ENCODE measurements around the gene CSPG4.

CSPG4 gene

DNA sequence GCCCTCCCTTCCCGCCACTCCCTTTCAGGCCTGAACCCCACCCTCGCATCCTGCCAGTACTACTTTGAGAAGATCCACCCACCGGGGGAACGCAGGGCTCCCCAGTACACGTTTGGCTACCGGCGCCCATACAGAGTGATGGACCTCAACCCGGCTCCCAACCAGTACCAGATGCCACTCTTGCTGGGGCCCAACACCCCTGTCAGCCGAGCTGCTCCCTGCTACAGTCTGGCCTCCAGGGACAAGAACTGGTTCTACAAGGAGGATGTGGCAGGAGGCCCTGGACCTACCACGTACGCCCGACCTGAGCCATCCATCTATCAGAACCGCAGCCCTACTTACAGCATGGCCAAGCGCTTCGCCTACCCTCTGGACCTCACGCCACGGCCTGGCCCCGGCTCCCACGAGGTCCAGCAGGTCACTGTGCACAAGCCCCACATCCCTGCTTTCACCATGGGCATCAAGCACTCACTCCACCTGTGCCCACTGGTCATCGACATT, 14.4 kb upstream of the CSPG4 start:
- TF ChIP-seq ZNF274 (IDR thresholded peaks at IDR 0.05; ENCODE audit: low read depth, low read length) (no peak), YY1 (IDR thresholded peaks at IDR 0.05; ENCODE audit: insufficient read depth, insufficient read length) (no peak), SUZ12 (IDR thresholded peaks at IDR 0.05; ENCODE audit: extremely low read depth, insufficient read depth, insufficient read length) (no peak)
- Histone ChIP-seq H3K27me3 (ENCODE audit: insufficient read depth, insufficient read length) (no peaks in the 10 kb centered on the region), H3K4me1 (ENCODE audit: insufficient read depth, insufficient read length) (peaks cover 15% of the 10 kb centered on the region), H3K4me3 (ENCODE audit: insufficient read length, low read depth) (no peak overlapping the region), H3K9ac (ENCODE audit: insufficient read length, low read depth) (no peak overlapping the region), H3K9me3 (ENCODE audit: insufficient read depth, low read length) (no peaks in the 10 kb centered on the region), H3K36me3 (ENCODE audit: insufficient read depth, insufficient read length, low read length) (no peaks in the 10 kb centered on the region)
- DNase-seq (ENCODE audit: low read depth, low spot score) = no peak

- H3K27me3 ChIP-seq (ENCODE audit: insufficient read depth, insufficient read length) = no peaks in the 10 kb centered on the region
- no peak overlapping the region for H3K4me3 ChIP-seq (ENCODE audit: insufficient read length, low read depth)
- DNase-seq (ENCODE audit: low read depth, low spot score) = no peak
- no peak overlapping the region for H3K9ac ChIP-seq (ENCODE audit: insufficient read length, low read depth)
- peaks cover 17% of the 10 kb centered on the region for H3K4me1 ChIP-seq (ENCODE audit: insufficient read depth, insufficient read length)
- TF ChIP-seq YY1 (IDR thresholded peaks at IDR 0.05; ENCODE audit: insufficient read depth, insufficient read length) (no peak), SUZ12 (IDR thresholded peaks at IDR 0.05; ENCODE audit: extremely low read depth, insufficient read depth, insufficient read length) (no peak), ZNF274 (IDR thresholded peaks at IDR 0.05; ENCODE audit: low read depth, low read length) (no peak)
- no peaks in the 10 kb centered on the region for H3K9me3 ChIP-seq (ENCODE audit: insufficient read depth, low read length)
- no peaks in the 10 kb centered on the region for H3K36me3 ChIP-seq (ENCODE audit: insufficient read depth, insufficient read length, low read length)
These were observed 13.3 kb upstream of the CSPG4 start for GRCh38 chr15:75725719-75726607.

- Histone ChIP-seq H3K36me3 (ENCODE audit: insufficient read depth, insufficient read length, low read length) (no peaks in the 10 kb centered on the region), H3K4me3 (ENCODE audit: insufficient read length, low read depth) (no peak overlapping the region), H3K9ac (ENCODE audit: insufficient read length, low read depth) (no peak overlapping the region), H3K9me3 (ENCODE audit: insufficient read depth, low read length) (no peaks in the 10 kb centered on the region), H3K27me3 (ENCODE audit: insufficient read depth, insufficient read length) (no peaks in the 10 kb centered on the region), H3K4me1 (ENCODE audit: insufficient read depth, insufficient read length) (peaks cover 17% of the 10 kb centered on the region)
- TF ChIP-seq YY1 (IDR thresholded peaks at IDR 0.05; ENCODE audit: insufficient read depth, insufficient read length) (no peak), SUZ12 (IDR thresholded peaks at IDR 0.05; ENCODE audit: extremely low read depth, insufficient read depth, insufficient read length) (no peak), ZNF274 (IDR thresholded peaks at IDR 0.05; ENCODE audit: low read depth, low read length) (no peak)
- DNase-seq (ENCODE audit: low read depth, low spot score) = no peak
These were observed 12.5 kb upstream of the CSPG4 start for GRCh38 chr15:75725006-75725718.

GRCh38 chr15:75723847-75724660, 11.4 kb upstream of the CSPG4 start:
- no peak for DNase-seq (ENCODE audit: low read depth, low spot score)
- H3K9ac ChIP-seq (ENCODE audit: insufficient read length, low read depth) = peak overlapping the region; percentile 44
- no peak overlapping the region for H3K4me3 ChIP-seq (ENCODE audit: insufficient read length, low read depth)
- no peaks in the 10 kb centered on the region for H3K36me3 ChIP-seq (ENCODE audit: insufficient read depth, insufficient read length, low read length)
- no peaks in the 10 kb centered on the region for H3K9me3 ChIP-seq (ENCODE audit: insufficient read depth, low read length)
- peaks cover 17% of the 10 kb centered on the region for H3K4me1 ChIP-seq (ENCODE audit: insufficient read depth, insufficient read length)
- TF ChIP-seq YY1 (IDR thresholded peaks at IDR 0.05; ENCODE audit: insufficient read depth, insufficient read length) (no peak), ZNF274 (IDR thresholded peaks at IDR 0.05; ENCODE audit: low read depth, low read length) (no peak), SUZ12 (IDR thresholded peaks at IDR 0.05; ENCODE audit: extremely low read depth, insufficient read depth, insufficient read length) (no peak)
- no peaks in the 10 kb centered on the region for H3K27me3 ChIP-seq (ENCODE audit: insufficient read depth, insufficient read length)

GRCh38 chr15:75723171-75723846, 10.7 kb upstream of the CSPG4 start:
- peak overlapping the region; percentile 35 for H3K9ac ChIP-seq (ENCODE audit: insufficient read length, low read depth)
- no peaks in the 10 kb centered on the region for H3K27me3 ChIP-seq (ENCODE audit: insufficient read depth, insufficient read length)
- no peaks in the 10 kb centered on the region for H3K36me3 ChIP-seq (ENCODE audit: insufficient read depth, insufficient read length, low read length)
- H3K9me3 ChIP-seq (ENCODE audit: insufficient read depth, low read length) = no peaks in the 10 kb centered on the region
- peaks cover 17% of the 10 kb centered on the region for H3K4me1 ChIP-seq (ENCODE audit: insufficient read depth, insufficient read length)
- TF ChIP-seq SUZ12 (IDR thresholded peaks at IDR 0.05; ENCODE audit: extremely low read depth, insufficient read depth, insufficient read length) (no peak), YY1 (IDR thresholded peaks at IDR 0.05; ENCODE audit: insufficient read depth, insufficient read length) (no peak), ZNF274 (IDR thresholded peaks at IDR 0.05; ENCODE audit: low read depth, low read length) (no peak)
- no peak for DNase-seq (ENCODE audit: low read depth, low spot score)
- H3K4me3 ChIP-seq (ENCODE audit: insufficient read length, low read depth) = no peak overlapping the region

Measured in NT2/D1 (cell line).